Measurements from ENCODE around the gene MRPL3.

The MRPL3 gene

GRCh38 chr3:131502530-131503319 is at the start of gene MRPL3:
Gene MRPL3 (minus strand): TSS chr3:131502971. CDS start chr3:131502821, 150 bp downstream.
- in situ Hi-C loops (cut with MboI; ENCODE audit: low sequenced_read_pairs), result no loop called here

- in situ Hi-C loops (cut with MboI; ENCODE audit: low sequenced_read_pairs), result no loop called here
Observed at GRCh38 chr3:131551761-131552160, 49.0 kb upstream of the MRPL3 start.

GRCh38 chr3:131550562-131551465 is 48.0 kb upstream of the MRPL3 start:
- in situ Hi-C loops (cut with MboI; ENCODE audit: low sequenced_read_pairs), result no loop called here

- in situ Hi-C loops (cut with MboI; ENCODE audit: low sequenced_read_pairs), result no loop called here
Observed at GRCh38 chr3:131549340-131549739, 46.6 kb upstream of the MRPL3 start.

- in situ Hi-C loops (cut with MboI; ENCODE audit: low sequenced_read_pairs), result no loop called here
Observed at GRCh38 chr3:131547585-131547984, 44.8 kb upstream of the MRPL3 start.

- in situ Hi-C loops (cut with MboI; ENCODE audit: low sequenced_read_pairs), result no loop called here
Observed at GRCh38 chr3:131546441-131546840, 43.7 kb upstream of the MRPL3 start.

GRCh38 chr3:131544557-131544956 is 41.8 kb upstream of the MRPL3 start:
- in situ Hi-C loops (cut with MboI; ENCODE audit: low sequenced_read_pairs), result no loop called here

- in situ Hi-C loops (cut with MboI; ENCODE audit: low sequenced_read_pairs), result no loop called here
Observed at GRCh38 chr3:131543714-131544113, 40.9 kb upstream of the MRPL3 start.

- in situ Hi-C loops (cut with MboI; ENCODE audit: low sequenced_read_pairs), result no loop called here
Observed at GRCh38 chr3:131541288-131541687, 38.5 kb upstream of the MRPL3 start.

- in situ Hi-C loops (cut with MboI; ENCODE audit: low sequenced_read_pairs), result no loop called here
Observed at GRCh38 chr3:131540821-131541220, 38.0 kb upstream of the MRPL3 start.

- in situ Hi-C loops (cut with MboI; ENCODE audit: low sequenced_read_pairs), result no loop called here
Observed at GRCh38 chr3:131540143-131540542, 37.4 kb upstream of the MRPL3 start.

- in situ Hi-C loops (cut with MboI; ENCODE audit: low sequenced_read_pairs), result no loop called here
Observed at GRCh38 chr3:131538968-131539367, 36.2 kb upstream of the MRPL3 start.

- in situ Hi-C loops (cut with MboI; ENCODE audit: low sequenced_read_pairs), result no loop called here
Observed at GRCh38 chr3:131537531-131537930, 34.8 kb upstream of the MRPL3 start.

GRCh38 chr3:131535596-131535995 is 32.8 kb upstream of the MRPL3 start:
- in situ Hi-C loops (cut with MboI; ENCODE audit: low sequenced_read_pairs), result no loop called here

- in situ Hi-C loops (cut with MboI; ENCODE audit: low sequenced_read_pairs), result no loop called here
Observed at GRCh38 chr3:131535131-131535530, 32.4 kb upstream of the MRPL3 start.

GRCh38 chr3:131532645-131533044 is 29.9 kb upstream of the MRPL3 start:
- in situ Hi-C loops (cut with MboI; ENCODE audit: low sequenced_read_pairs), result no loop called here

- in situ Hi-C loops (cut with MboI; ENCODE audit: low sequenced_read_pairs), result no loop called here
Observed at GRCh38 chr3:131530843-131531242, 28.1 kb upstream of the MRPL3 start.

GRCh38 chr3:131530388-131530787 is 27.6 kb upstream of the MRPL3 start:
- in situ Hi-C loops (cut with MboI; ENCODE audit: low sequenced_read_pairs), result no loop called here

- in situ Hi-C loops (cut with MboI; ENCODE audit: low sequenced_read_pairs), result no loop called here
Observed at GRCh38 chr3:131526801-131527347, 24.1 kb upstream of the MRPL3 start.

GRCh38 chr3:131518680-131519079 is 15.9 kb upstream of the MRPL3 start:
- in situ Hi-C loops (cut with MboI; ENCODE audit: low sequenced_read_pairs), result no loop called here

GRCh38 chr3:131505421-131505820 is 2.6 kb upstream of the MRPL3 start:
- in situ Hi-C loops (cut with MboI; ENCODE audit: low sequenced_read_pairs), result no loop called here

GRCh38 chr3:131503320-131503635 is 507 bp upstream of the MRPL3 start:
- in situ Hi-C loops (cut with MboI; ENCODE audit: low sequenced_read_pairs), result no loop called here

Measured in hTERT RPE-1 (cell line).